Colonic mucosa (tissue), 4 donors: ENCODE results near the gene TAF5L. TPM values are rescaled to one million over a fixed set of nuclear protein-coding genes. Genes with fewer than 3 reads are reported as not detected.

ENCODE experiments used
- DNase-seq: peaks from one replicate; pipeline ENCODE4 v3.0.0-alpha.2; 2020
- H3K27ac ChIP-seq: fragments of 200-600 bp; one replicate; pipeline ENCODE4 v1.8.0; 2021
- H3K27me3 ChIP-seq: fragments of 200-600 bp; one replicate; pipeline ENCODE4 v1.8.0; 2021
- H3K36me3 ChIP-seq: fragments of 200-600 bp; one replicate; pipeline ENCODE4 v1.8.0; 2021
- H3K4me1 ChIP-seq: fragments of 200-600 bp; one replicate; pipeline ENCODE4 v1.8.0; 2021; ENCODE audit warnings: mild to moderate bottlenecking
- H3K4me3 ChIP-seq: fragments of 200-600 bp; one replicate; pipeline ENCODE4 v1.8.0; 2021
- H3K9ac ChIP-seq, 2 donors: one replicate each; pipeline ENCODE4 v1.7.0; 2013; ENCODE audit warnings: control low read depth in 2 of 2, low read depth in 2 of 2, low read length in 2 of 2
- H3K9me3 ChIP-seq: fragments of 200-600 bp; one replicate; pipeline ENCODE4 v1.8.0; 2021
- CTCF ChIP-seq: fragments of 200-600 bp; IDR thresholded peaks from one replicate; pipeline ENCODE4 v1.8.0; 2022; ENCODE audit warnings: antibody characterized with exemption, mild to moderate bottlenecking
- intact Hi-C: fragments of 100-400 bp; cut with DNase I; formaldehyde crosslinking; loops from one replicate; pipeline ENCODE4 v1.14.1; 2022
- total RNA-seq, 2 donors: library from RNA; stranded (reverse); fragmentation: NEBNext Ultra II Directional in 1 of 2; extraction: Animal tissue kit (Norgen Biotek cat#: 25700) in 1 of 2; gene quantifications; one replicate each; pipeline ENCODE4 v1.2.1, GENCODE V29; 2021
- donor health status: healthy.
- donor health status: DM: no; HTN: no; CAD: no.
- donor health status: DM: no; HTN: no; CAD: no.

The TAF5L gene
- total RNA-seq, 2 donors from 2014 or later = 20.9 to 24.3 TPM

- H3K9ac ChIP-seq = no peak overlapping the region
- no peak overlapping the region for H3K27ac ChIP-seq
- intact Hi-C loops = loop anchor here (10.0 kb wide), 1 partner anchor 751 kb away; no protein-coding TSS in a partner anchor
- no peaks in the 10 kb centered on the region for H3K27me3 ChIP-seq
- no peak overlapping the region for H3K4me3 ChIP-seq
- no peak for TF ChIP-seq CTCF
- no peaks in the 10 kb centered on the region for H3K36me3 ChIP-seq
- peaks cover 6% of the 10 kb centered on the region for H3K4me1 ChIP-seq
- H3K9me3 ChIP-seq = no peaks in the 10 kb centered on the region
- no peak for DNase-seq
Measured at GRCh38 chr1:229553621-229554130, 72.2 kb downstream of the TAF5L start.

- Histone ChIP-seq H3K27ac (no peak overlapping the region), H3K4me3 (no peak overlapping the region), H3K4me1 (peaks cover 6% of the 10 kb centered on the region), H3K27me3 (no peaks in the 10 kb centered on the region), H3K36me3 (no peaks in the 10 kb centered on the region), H3K9ac (no peak overlapping the region), H3K9me3 (no peaks in the 10 kb centered on the region)
- intact Hi-C loops = loop anchor here (10.0 kb wide), 1 partner anchor 752 kb away; no protein-coding TSS in a partner anchor
- DNase-seq = no peak
- TF ChIP-seq CTCF = no peak
Measured at GRCh38 chr1:229552732-229553131, 73.2 kb downstream of the TAF5L start.

GRCh38 chr1:229550812-229551567 is 74.9 kb downstream of the TAF5L start:
- H3K27ac ChIP-seq = no peak overlapping the region
- no peak for TF ChIP-seq CTCF
- no peak for DNase-seq
- H3K36me3 ChIP-seq = no peaks in the 10 kb centered on the region
- no peak overlapping the region for H3K4me3 ChIP-seq
- no peaks in the 10 kb centered on the region for H3K9me3 ChIP-seq
- H3K27me3 ChIP-seq = no peaks in the 10 kb centered on the region
- intact Hi-C loops = loop anchor here (10.0 kb wide), 1 partner anchor 754 kb away; no protein-coding TSS in a partner anchor
- H3K9ac ChIP-seq = no peak overlapping the region
- no peaks in the 10 kb centered on the region for H3K4me1 ChIP-seq

- H3K4me3 ChIP-seq = no peak overlapping the region
- TF ChIP-seq CTCF = no peak
- no peak overlapping the region for H3K9ac ChIP-seq
- H3K36me3 ChIP-seq = peaks cover 5% of the 10 kb centered on the region
- no peaks in the 10 kb centered on the region for H3K27me3 ChIP-seq
- no peaks in the 10 kb centered on the region for H3K4me1 ChIP-seq
- H3K27ac ChIP-seq = no peak overlapping the region
- DNase-seq = no peak
- intact Hi-C loops = no loop called here
- no peaks in the 10 kb centered on the region for H3K9me3 ChIP-seq
Measured at GRCh38 chr1:229547542-229547941, 78.4 kb downstream of the TAF5L start.

GRCh38 chr1:229544587-229544986 is 81.3 kb downstream of the TAF5L start:
- intact Hi-C loops = no loop called here
- Histone ChIP-seq H3K9me3 (no peaks in the 10 kb centered on the region), H3K27ac (no peak overlapping the region), H3K27me3 (no peaks in the 10 kb centered on the region), H3K36me3 (peaks cover 16% of the 10 kb centered on the region), H3K4me3 (no peak overlapping the region), H3K9ac (no peak overlapping the region), H3K4me1 (no peaks in the 10 kb centered on the region)
- no peak for TF ChIP-seq CTCF
- DNase-seq = no peak

Other genes starting within 250 kb of the TAF5L start
- gene ACTA1, start 192.0 kb downstream of the TAF5L start, total RNA-seq = 1 to 10 TPM in 1 of 2 donors, not detected in 1; 2.4 TPM
- gene NUP133, start 117.8 kb downstream of the TAF5L start, total RNA-seq = 10 to 100 TPM; 25.9 to 37.8 TPM
- gene ABCB10, start 67.4 kb downstream of the TAF5L start, total RNA-seq = 10 to 100 TPM; 22.3 to 24.7 TPM
- 1 to 10 TPM; 5.7 to 10.0 TPM for gene URB2, start 125 bp upstream of the TAF5L start, total RNA-seq